RWPE1 (cell line): ENCODE results near the gene RIC3.

Experiments used
- CTCF ChIA-PET: fragments of 350-600 bp; sonication (Branson Sonifier 250); formaldehyde crosslinking; extraction: SDS; loops from one replicate; lab custom pipeline; 2021; lab: Yijun Ruan, JAX
- POLR2A ChIA-PET: fragments of 400-600 bp; formaldehyde crosslinking; extraction: SDS; loops from one replicate; lab custom pipeline; 2020; ENCODE audit warnings: antibody characterized with exemption; ENCODE audit not compliant: low non-redundant PET; lab: Yijun Ruan, JAX
- DNase-seq: peaks from one replicate; pipeline ENCODE4 v3.0.0; 2012; ENCODE audit warnings: low spot score
- H3K27ac ChIP-seq: fragments of 450-650 bp; 2 replicates; pipeline ENCODE4 v1.5.1; 2017
- CTCF ChIP-seq: fragments of 450-650 bp; conservative IDR thresholded peaks from 2 replicates; pipeline ENCODE4 v1.5.1; 2017; ENCODE audit warnings: low read depth, mild to moderate bottlenecking

Gene RIC3

DNA sequence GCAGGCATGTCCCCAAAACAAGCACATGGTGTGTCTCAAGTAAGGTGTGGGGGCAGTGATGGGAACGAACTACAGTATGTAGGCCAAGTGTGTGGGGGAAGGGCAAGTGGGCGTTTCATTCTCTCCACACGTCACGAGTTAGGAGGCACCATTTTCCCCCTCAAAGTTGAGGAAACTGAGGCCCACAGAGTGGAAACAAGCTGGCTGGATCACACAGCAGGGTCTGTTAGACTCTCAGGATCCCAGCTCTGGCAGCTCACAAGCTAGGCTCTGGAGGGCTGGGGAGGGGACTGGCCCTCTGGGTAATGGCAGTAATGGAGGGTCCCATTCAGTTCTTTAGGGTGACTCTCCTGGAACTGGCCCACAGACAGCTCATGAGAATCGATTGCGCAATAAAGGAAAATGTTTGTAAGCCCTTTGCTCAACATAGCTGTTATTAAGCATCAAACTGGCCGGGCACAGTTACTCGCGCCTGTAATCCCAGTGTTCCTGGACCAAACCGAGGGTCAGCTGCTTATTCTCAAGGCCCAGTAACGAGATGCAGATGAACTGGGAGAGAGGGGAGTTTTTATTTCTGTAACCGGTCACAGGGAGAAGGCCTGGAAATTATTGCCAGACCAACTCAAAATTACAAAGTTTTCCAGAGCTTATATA, 111.9 kb downstream of the RIC3 start:
- POLR2A ChIA-PET: no interaction called here
- DNase-seq: no peak

More for the DNA sequence above, 111.9 kb downstream of the RIC3 start:
- no peak for TF ChIP-seq CTCF
- CTCF ChIA-PET: interaction anchor here (0.8 kb wide), 1 partner anchor 35 kb away, joined by 3 read pairs; no protein-coding TSS in a partner anchor
- H3K27ac ChIP-seq: no peak overlapping the region
